HCT116 (cell line): ENCODE measurements around the gene ACVR1. TPM values are rescaled to one million over a fixed set of nuclear protein-coding genes. Genes with fewer than 3 reads are reported as not detected.

Experiments
- ATAC-seq: fragments of 200-7000 bp; cut with Tn5 transposase; 2 replicates; pipeline ENCODE4 v1.9.1; 2020; ENCODE audit warnings: mild to moderate bottlenecking, moderate library complexity
- BruUV-seq: library from RNA; stranded (reverse); fragments of 400-500 nt; replicated peaks from 2 replicates; lab custom pipeline; 2021; lab: Mats Ljungman, UMichigan
- CTCF ChIA-PET: fragments of 300-600 bp; sonication (Branson Sonifier 250); formaldehyde crosslinking; loops from one replicate; lab custom pipeline; 2021; ENCODE audit warnings: antibody characterized with exemption; lab: Charles Lee
- POLR2A ChIA-PET: fragments of 300-600, 350-600 bp; sonication (Branson Sonifier 250); formaldehyde crosslinking; loops from one replicate; lab custom pipeline; 2021; ENCODE audit warnings: antibody characterized with exemption; lab: Charles Lee
- RAD21 ChIA-PET, 2 experiments: fragments of 300-600 bp; sonication (Branson Sonifier 250); formaldehyde crosslinking; loops; one replicate each; lab custom pipeline; 2023; ENCODE audit warnings: low total read pairs in 2 of 2; ENCODE audit not compliant: uncharacterized antibody in 2 of 2, unreplicated experiment in 2 of 2, low non-redundant PET in 1 of 2; lab: Charles Lee
- DNase-seq: peaks from one replicate; pipeline ENCODE4 v3.0.0-alpha.2; 2010; ENCODE audit warnings: low read depth, low spot score
- H2AFZ ChIP-seq: fragments of 200-600 bp; shearing (Covaris generic), sonication (generic); 2 replicates; pipeline ENCODE4 v1.6.1; 2017; ENCODE audit warnings: low read depth, mixed run types, mixed read lengths, antibody characterized with exemption, low read length; ENCODE audit not compliant: poor library complexity, severe bottlenecking
- H3K27ac ChIP-seq: 2 replicates; pipeline ENCODE4 v1.5.1; 2012; ENCODE audit warnings: low read depth, low read length
- H3K27me3 ChIP-seq: fragments of 200-600 bp; sonication (generic); 2 replicates; pipeline ENCODE4 v1.6.1; 2016; ENCODE audit warnings: mixed run types, low read length, mixed read lengths; ENCODE audit not compliant: insufficient read depth
- H3K36me3 ChIP-seq, 2 experiments: fragments of 200-500 bp in 1 of 2; fragments of 200-600 bp in 1 of 2; sonication (Bioruptor generic) in 1 of 2; sonication (generic) in 1 of 2; 2 replicates each; pipeline versions ENCODE4 v1.5.1 to v1.6.1; 2014 to 2016; ENCODE audit warnings: low read length in 2 of 2, inconsistent platforms in 1 of 2, mixed read lengths in 1 of 2, mixed run types in 1 of 2; ENCODE audit not compliant: insufficient read depth in 2 of 2, control insufficient read depth in 1 of 2
- H3K4me1 ChIP-seq, 2 experiments: fragments of 200-600 bp in 1 of 2; sonication (generic) in 1 of 2; 2 replicates each; pipeline versions ENCODE4 v1.5.1 to v1.6.1; 2012 to 2017; ENCODE audit warnings: low read length in 2 of 2, inconsistent platforms in 1 of 2, mild to moderate bottlenecking in 1 of 2, mixed read lengths in 1 of 2, mixed run types in 1 of 2, moderate library complexity in 1 of 2; ENCODE audit not compliant: insufficient read depth in 2 of 2, control insufficient read depth in 1 of 2
- H3K4me2 ChIP-seq: fragments of 200-600 bp; sonication (generic); 2 replicates; pipeline ENCODE4 v1.6.1; 2017; ENCODE audit warnings: mixed run types, low read length, mixed read lengths
- H3K4me3 ChIP-seq, 2 experiments: fragments of 200-600 bp in 1 of 2; sonication (generic) in 1 of 2; replicated peaks in 1 of 2; 2 replicates each; pipeline ENCODE4 v1.5.1; 2011 to 2016; ENCODE audit warnings: low read length in 2 of 2, control low read depth in 1 of 2, low read depth in 1 of 2, mild to moderate bottlenecking in 1 of 2, mixed read lengths in 1 of 2, mixed run types in 1 of 2
- H3K79me2 ChIP-seq: fragments of 200-600 bp; sonication (generic); 2 replicates; pipeline ENCODE4 v1.6.1; 2017; ENCODE audit warnings: mild to moderate bottlenecking, mixed run types, low read length, moderate library complexity, mixed read lengths; ENCODE audit not compliant: insufficient read depth
- H3K9ac ChIP-seq: fragments of 200-600 bp; sonication (generic); 2 replicates; pipeline ENCODE4 v1.6.1; 2016; ENCODE audit warnings: low read length, mixed read lengths
- H3K9me2 ChIP-seq: fragments of 200-600 bp; sonication (generic), shearing (Covaris generic); 2 replicates; pipeline ENCODE4 v1.6.1; 2017; ENCODE audit warnings: mixed run types, mild to moderate bottlenecking, moderate library complexity; ENCODE audit not compliant: insufficient read depth
- H3K9me3 ChIP-seq, 2 experiments: fragments of 200-500 bp in 1 of 2; fragments of 200-600 bp in 1 of 2; sonication (Bioruptor generic) in 1 of 2; sonication (generic) in 1 of 2; 2 replicates each; pipeline ENCODE4 v1.6.1; 2014 to 2017; ENCODE audit warnings: low read length in 2 of 2, mixed read lengths in 2 of 2, inconsistent platforms in 1 of 2, low read depth in 1 of 2, mild to moderate bottlenecking in 1 of 2, mixed run types in 1 of 2, moderate library complexity in 1 of 2; ENCODE audit not compliant: control insufficient read depth in 1 of 2, insufficient read depth in 1 of 2
- H4K20me1 ChIP-seq: fragments of 200-600 bp; sonication (generic), shearing (Covaris generic); 2 replicates; pipeline ENCODE4 v1.6.1; 2017; ENCODE audit warnings: mixed run types, mild to moderate bottlenecking, moderate library complexity; ENCODE audit not compliant: insufficient read depth
- CTCF ChIP-seq, 3 experiments: fragments of 200-600 bp in 1 of 3; sonication (generic) in 1 of 3; IDR thresholded peaks in 2 of 3; conservative IDR thresholded peaks in 1 of 3; 2 replicates each; pipeline ENCODE4 v1.5.1; 2012 to 2017; ENCODE audit warnings: low read depth in 2 of 3, low read length in 2 of 3, antibody characterized with exemption in 1 of 3, borderline replicate concordance in 1 of 3, control low read depth in 1 of 3, mild to moderate bottlenecking in 1 of 3, mixed read lengths in 1 of 3, mixed run types in 1 of 3, moderate library complexity in 1 of 3; ENCODE audit not compliant: insufficient read depth in 1 of 3
- EGR1 ChIP-seq: IDR thresholded peaks from 2 replicates; pipeline ENCODE4 v1.6.1; 2012; ENCODE audit warnings: low read depth
- ELF1 ChIP-seq: IDR thresholded peaks from 2 replicates; pipeline ENCODE4 v1.6.1; 2012; ENCODE audit warnings: low read depth, borderline replicate concordance
- JUND ChIP-seq: IDR thresholded peaks from 2 replicates; pipeline ENCODE4 v1.6.1; 2012
- MAX ChIP-seq: IDR thresholded peaks from 2 replicates; pipeline ENCODE4 v1.6.1; 2012
- SP1 ChIP-seq: IDR thresholded peaks from 2 replicates; pipeline ENCODE4 v1.6.1; 2012; ENCODE audit warnings: low read depth
- SRF ChIP-seq: IDR thresholded peaks from 2 replicates; pipeline ENCODE4 v1.6.1; 2012; ENCODE audit warnings: low read depth
- YY1 ChIP-seq: IDR thresholded peaks from 2 replicates; pipeline ENCODE4 v1.6.1; 2011; ENCODE audit warnings: low read length, low read depth, moderate library complexity, mild to moderate bottlenecking; ENCODE audit not compliant: insufficient replicate concordance; ENCODE audit errors: extremely low read depth
- intact Hi-C: fragments of 100-400 bp; cut with micrococcal nuclease; formaldehyde crosslinking; loops from 2 replicates; pipeline ENCODE4 v1.10.0; 2022
- total RNA-seq: library from RNA; stranded (reverse); gene quantifications from one replicate; pipeline ENCODE4 v1.2.1, GENCODE V29; 2021; ENCODE audit not compliant: unreplicated experiment

The ACVR1 gene
- total RNA-seq, 1 experiment from 2014 or later, result 16.9 TPM

GRCh38 chr2:157726946-157727345 lies 149.2 kb downstream of the ACVR1 start (continued):
- TF ChIP-seq CTCF (IDR thresholded peaks at IDR 0.05 in 2 of 3, conservative IDR thresholded peaks at IDR 0.05 in 1 of 3; ENCODE audit: borderline replicate concordance in 1 of 3, insufficient read depth in 1 of 3, low read depth in 2 of 3, low read length in 2 of 3) (no peak), MAX (no peak), SP1 (no peak), EGR1 (no peak), SRF (no peak), JUND (no peak)

- CTCF ChIA-PET, result no interaction called here
These were observed 150.3 kb downstream of the ACVR1 start for GRCh38 chr2:157725846-157726245.

More at GRCh38 chr2:157725846-157726245, 150.3 kb downstream of the ACVR1 start:
- Histone ChIP-seq H3K4me2 (no peak overlapping the region), H2AFZ (no peak overlapping the region), H3K79me2 (no peaks in the 10 kb centered on the region), H4K20me1 (no peaks in the 10 kb centered on the region), H3K4me1 (no peaks in the 10 kb centered on the region), H3K27ac (no peak overlapping the region), H3K27me3 (no peaks in the 10 kb centered on the region), H3K4me3 (no peak overlapping the region), H3K36me3 (no peaks in the 10 kb centered on the region; a peak in 1 of 4 replicates), H3K9me3 (peaks cover 4% of the 10 kb centered on the region in 2 experiments; a peak in 1 of 4 replicates), H3K9ac (no peak overlapping the region), H3K9me2 (no peaks in the 10 kb centered on the region)
- DNase-seq (no peak), ATAC-seq (no peak)
- intact Hi-C loops, result no loop called here
- ChIA-PET POLR2A (no interaction called here), RAD21 (no interaction called here)
- TF ChIP-seq ELF1 (no peak), YY1 (no peak)
- no TSS peak for BruUV-seq
